Uterus (tissue), 4 donors: ENCODE data around the gene THAP10. TPM values are rescaled to one million over a fixed set of nuclear protein-coding genes. Genes with fewer than 3 reads are reported as not detected.

ENCODE experiments used
- DNase-seq, 2 donors: peaks; one replicate each; pipeline ENCODE4 v3.0.0-alpha.2; 2019 to 2020
- H3K27ac ChIP-seq, 2 donors: fragments of 200-600 bp; sonication (generic); 1 replicate in 1 of 2; 2 replicates in 1 of 2; pipeline ENCODE4 v1.5.1; 2016 to 2018
- H3K27me3 ChIP-seq, 2 donors: fragments of 200-600 bp; sonication (generic); one replicate each; pipeline ENCODE4 v1.5.1; 2018 to 2019; ENCODE audit warnings: control low read depth in 1 of 2
- H3K36me3 ChIP-seq, 2 donors: fragments of 200-600 bp; sonication (generic); one replicate each; pipeline ENCODE4 v1.5.1; 2019; ENCODE audit warnings: control low read depth in 1 of 2
- H3K4me1 ChIP-seq, 2 donors: fragments of 200-600 bp; sonication (generic); one replicate each; pipeline ENCODE4 v1.5.1; 2018 to 2019; ENCODE audit warnings: control low read depth in 1 of 2
- H3K4me3 ChIP-seq, 2 donors: fragments of 200-600 bp; sonication (generic); 1 replicate in 1 of 2; 2 replicates in 1 of 2; pipeline ENCODE4 v1.5.1; 2018 to 2019; ENCODE audit warnings: mild to moderate bottlenecking in 1 of 2
- H3K9me3 ChIP-seq, 2 donors: fragments of 200-600 bp; sonication (generic); one replicate each; pipeline ENCODE4 v1.5.1; 2019; ENCODE audit warnings: control low read depth in 1 of 2
- POLR2A ChIP-seq, 2 donors: fragments of 450-650 bp; IDR thresholded peaks; one replicate each; pipeline ENCODE4 v1.6.1; 2016; ENCODE audit warnings: antibody characterized with exemption in 2 of 2, mild to moderate bottlenecking in 1 of 2, moderate library complexity in 1 of 2
- intact Hi-C: fragments of 100-400 bp; cut with DNase I; formaldehyde crosslinking; loops from one replicate; pipeline ENCODE4 v1.15.1; 2023; ENCODE audit warnings: low total_unique reads
- total RNA-seq, 4 donors: library from RNA; depleted of rRNA in 3 of 4; stranded (reverse); fragments of >200 nt in 3 of 4; gene quantifications; one replicate each; pipeline versions ENCODE4 v1.1.0 to v1.2.4, GENCODE V29; 2014 to 2023
- TF ChIP-seq, protein P1 (sequence below), 4 experiments: fragments of 200-600 bp in 2 of 4; fragments of 450-650 bp in 2 of 4; sonication (generic) in 2 of 4; IDR thresholded peaks; one replicate each; pipeline ENCODE4 v1.5.1; 2016 to 2019; ENCODE audit warnings: antibody characterized with exemption in 4 of 4, mild to moderate bottlenecking in 2 of 4, moderate library complexity in 1 of 4
- donor health status: DM: yes; HTN: yes; CAD: no.

Gene THAP10
- total RNA-seq, 4 donors from 2014 or later = 1.8 to 4.1 (median 2.0) TPM

DNA sequence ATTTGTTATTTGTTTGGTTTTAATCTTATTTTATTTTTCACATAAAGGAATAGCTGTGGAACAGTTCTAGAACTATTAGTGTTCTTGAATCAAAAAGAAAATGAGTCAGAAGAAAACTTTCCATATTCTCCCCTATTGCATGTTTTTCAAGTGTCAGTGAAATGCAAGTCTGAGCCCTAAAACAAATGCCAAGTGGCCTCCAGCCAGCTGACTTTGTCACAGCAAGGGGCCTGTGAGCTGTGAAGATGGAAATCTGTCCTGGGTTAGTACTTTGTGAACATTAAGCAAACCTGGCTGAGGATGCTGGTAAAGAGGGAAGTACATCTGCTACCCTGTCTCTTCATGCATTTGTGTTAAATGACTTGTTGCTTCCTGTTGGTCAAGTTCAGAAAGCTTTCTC, 14.6 kb upstream of the THAP10 start:
- no peaks in the 10 kb centered on the region for H3K4me1 ChIP-seq
- H3K27ac ChIP-seq = no peak overlapping the region
- no peak for TF ChIP-seq POLR2A (IDR thresholded peaks at IDR 0.05)
- TF ChIP-seq, protein P1, sequence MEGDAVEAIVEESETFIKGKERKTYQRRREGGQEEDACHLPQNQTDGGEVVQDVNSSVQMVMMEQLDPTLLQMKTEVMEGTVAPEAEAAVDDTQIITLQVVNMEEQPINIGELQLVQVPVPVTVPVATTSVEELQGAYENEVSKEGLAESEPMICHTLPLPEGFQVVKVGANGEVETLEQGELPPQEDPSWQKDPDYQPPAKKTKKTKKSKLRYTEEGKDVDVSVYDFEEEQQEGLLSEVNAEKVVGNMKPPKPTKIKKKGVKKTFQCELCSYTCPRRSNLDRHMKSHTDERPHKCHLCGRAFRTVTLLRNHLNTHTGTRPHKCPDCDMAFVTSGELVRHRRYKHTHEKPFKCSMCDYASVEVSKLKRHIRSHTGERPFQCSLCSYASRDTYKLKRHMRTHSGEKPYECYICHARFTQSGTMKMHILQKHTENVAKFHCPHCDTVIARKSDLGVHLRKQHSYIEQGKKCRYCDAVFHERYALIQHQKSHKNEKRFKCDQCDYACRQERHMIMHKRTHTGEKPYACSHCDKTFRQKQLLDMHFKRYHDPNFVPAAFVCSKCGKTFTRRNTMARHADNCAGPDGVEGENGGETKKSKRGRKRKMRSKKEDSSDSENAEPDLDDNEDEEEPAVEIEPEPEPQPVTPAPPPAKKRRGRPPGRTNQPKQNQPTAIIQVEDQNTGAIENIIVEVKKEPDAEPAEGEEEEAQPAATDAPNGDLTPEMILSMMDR (IDR thresholded peaks at IDR 0.05) = no peak
- DNase-seq = no peak
- no peaks in the 10 kb centered on the region for H3K9me3 ChIP-seq
- no peak overlapping the region for H3K4me3 ChIP-seq
- no peaks in the 10 kb centered on the region for H3K27me3 ChIP-seq
- no peaks in the 10 kb centered on the region for H3K36me3 ChIP-seq
- intact Hi-C loops = no loop called here

DNA sequence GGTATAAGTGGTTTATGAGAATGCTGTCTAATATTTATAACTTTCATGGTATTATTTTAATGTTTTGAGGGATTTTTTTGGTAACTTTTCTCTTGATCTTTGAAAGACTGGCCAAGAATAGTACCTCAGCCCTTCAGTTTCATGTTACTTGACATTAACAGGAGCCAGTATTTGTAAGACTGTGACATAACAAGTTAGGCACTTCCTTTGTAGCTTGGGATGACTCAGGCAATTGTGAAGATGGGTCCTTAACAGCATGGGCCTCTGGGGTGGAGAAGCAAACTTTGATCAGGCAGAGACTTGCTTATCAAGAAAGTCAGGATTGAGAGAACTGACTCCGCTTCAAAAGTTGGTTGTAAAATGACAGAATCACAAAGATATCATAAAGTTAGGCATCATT, 9.9 kb upstream of the THAP10 start:
- H3K27me3 ChIP-seq = no peaks in the 10 kb centered on the region
- intact Hi-C loops = no loop called here
- H3K36me3 ChIP-seq = no peaks in the 10 kb centered on the region
- H3K9me3 ChIP-seq = no peaks in the 10 kb centered on the region
- H3K4me3 ChIP-seq = no peak overlapping the region
- no peak overlapping the region for H3K27ac ChIP-seq
- DNase-seq = no peak
- TF ChIP-seq, protein P1 (IDR thresholded peaks at IDR 0.05) = no peak
- H3K4me1 ChIP-seq = no peaks in the 10 kb centered on the region

DNA sequence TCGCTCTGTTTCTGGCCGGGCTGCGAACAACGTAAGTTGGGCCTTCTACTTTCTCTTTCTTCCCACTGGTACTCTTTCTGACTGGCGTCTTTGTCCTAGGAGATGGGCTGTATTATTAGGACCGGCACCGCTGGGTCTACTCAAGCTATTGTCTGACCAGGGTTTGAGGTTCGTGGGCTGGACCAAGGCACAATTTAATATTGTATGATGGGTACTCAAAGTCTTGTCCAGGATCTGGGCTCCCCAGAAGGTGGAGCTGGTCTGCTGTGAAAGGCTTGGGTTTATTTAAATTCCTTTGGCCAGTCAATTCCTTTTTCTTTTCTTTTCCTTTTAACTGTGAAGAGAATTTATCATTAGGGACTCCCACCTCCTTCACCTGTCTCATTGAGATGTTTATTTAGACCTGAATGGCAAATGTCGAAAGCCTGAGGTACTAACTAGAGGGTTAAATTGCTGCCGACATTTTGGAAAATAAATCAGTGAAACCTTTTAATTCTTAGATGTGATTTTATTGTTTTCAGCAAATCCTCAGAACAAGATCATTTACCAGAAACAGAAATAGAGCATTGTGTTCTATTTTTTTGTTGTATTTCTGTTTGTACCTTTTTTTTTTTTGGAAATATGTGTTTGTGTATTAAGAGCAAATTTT, 803 bp upstream of the THAP10 start:
- no peaks in the 10 kb centered on the region for H3K9me3 ChIP-seq
- H3K4me3 ChIP-seq = peak overlapping the region; percentile 52 to 93
- no peaks in the 10 kb centered on the region for H3K36me3 ChIP-seq
- H3K27me3 ChIP-seq = no peaks in the 10 kb centered on the region
- DNase-seq = peak in 1 of 2 donors; percentile 39
- H3K27ac ChIP-seq = peak overlapping the region; percentile 80 to 87
- no peaks in the 10 kb centered on the region for H3K4me1 ChIP-seq
- intact Hi-C loops = no loop called here
- TF ChIP-seq POLR2A (IDR thresholded peaks at IDR 0.05) = no peak
- TF ChIP-seq, protein P1 (IDR thresholded peaks at IDR 0.05) = peak; percentile 24 to 49 (median 34)

DNA sequence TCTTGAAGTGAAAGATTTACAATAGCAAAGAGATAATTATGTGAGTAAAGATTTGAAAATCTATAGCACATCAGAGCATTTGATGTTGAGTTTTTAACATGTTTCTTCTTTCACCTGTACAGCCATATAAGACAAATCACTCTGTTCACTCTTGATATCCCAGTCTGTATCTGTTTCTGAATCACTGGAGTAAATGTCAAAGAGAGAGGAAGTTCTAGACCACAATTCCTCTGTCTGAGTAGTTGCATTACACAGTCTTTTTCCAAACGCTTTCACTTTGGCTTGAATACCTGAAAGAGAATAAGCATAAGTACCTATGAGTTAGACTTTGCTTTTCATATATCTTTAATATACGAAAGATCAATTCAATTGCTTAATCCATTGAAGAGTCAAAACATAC, 9.9 kb downstream of the THAP10 start:
- intact Hi-C loops = no loop called here
- TF ChIP-seq POLR2A (IDR thresholded peaks at IDR 0.05) = no peak
- TF ChIP-seq, protein P1 (IDR thresholded peaks at IDR 0.05) = no peak

DNA sequence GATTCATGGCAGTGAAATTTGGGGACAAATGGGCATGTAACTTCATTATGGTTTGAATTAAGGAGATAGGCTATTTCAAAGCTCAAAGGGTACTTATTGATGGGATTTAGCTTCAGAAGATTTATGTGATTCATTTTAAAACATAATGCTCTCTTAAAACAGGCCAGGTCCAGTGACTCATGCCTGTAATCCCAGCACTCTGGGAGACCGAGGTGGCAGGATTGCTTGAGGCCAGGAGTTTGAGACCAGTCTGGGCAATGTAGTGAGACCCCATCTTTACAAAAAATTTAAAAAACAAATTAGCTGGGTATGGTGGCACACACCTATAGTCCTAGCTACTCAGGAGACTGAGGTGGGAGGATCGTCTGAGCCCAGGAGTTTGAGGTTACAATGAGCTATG, 11.5 kb downstream of the THAP10 start:
- H3K4me3 ChIP-seq = no peak overlapping the region
- intact Hi-C loops = no loop called here

More for the DNA sequence above, 9.9 kb downstream of the THAP10 start:
- no peaks in the 10 kb centered on the region for H3K9me3 ChIP-seq
- no peak for DNase-seq
- no peaks in the 10 kb centered on the region for H3K27me3 ChIP-seq
- H3K36me3 ChIP-seq = no peaks in the 10 kb centered on the region
- no peak overlapping the region for H3K4me3 ChIP-seq
- no peaks in the 10 kb centered on the region for H3K4me1 ChIP-seq
- H3K27ac ChIP-seq = no peak overlapping the region

More for the DNA sequence above, 11.5 kb downstream of the THAP10 start:
- Histone ChIP-seq H3K4me1 (no peaks in the 10 kb centered on the region), H3K36me3 (no peaks in the 10 kb centered on the region), H3K27me3 (no peaks in the 10 kb centered on the region), H3K9me3 (no peaks in the 10 kb centered on the region), H3K27ac (no peak overlapping the region)
- TF ChIP-seq POLR2A (IDR thresholded peaks at IDR 0.05) = no peak
- TF ChIP-seq, protein P1 (IDR thresholded peaks at IDR 0.05) = no peak
- no peak for DNase-seq
